ENCODE data around the gene RTP2.

DNA sequence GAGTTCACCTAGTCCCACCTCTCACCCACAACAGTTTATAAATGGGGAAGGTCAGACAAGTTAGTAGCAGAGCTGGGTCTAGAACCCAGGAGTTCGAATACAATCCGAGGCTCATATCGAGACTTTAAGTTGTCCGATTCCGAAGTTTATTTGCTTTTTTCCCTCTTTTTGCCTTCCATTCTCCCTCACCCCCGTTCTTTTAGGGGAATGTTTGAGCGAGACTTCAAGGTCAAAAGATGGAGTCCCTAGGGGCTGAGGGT lies 35.6 kb upstream of the RTP2 start:
- TF ChIP-seq, protein P1, sequence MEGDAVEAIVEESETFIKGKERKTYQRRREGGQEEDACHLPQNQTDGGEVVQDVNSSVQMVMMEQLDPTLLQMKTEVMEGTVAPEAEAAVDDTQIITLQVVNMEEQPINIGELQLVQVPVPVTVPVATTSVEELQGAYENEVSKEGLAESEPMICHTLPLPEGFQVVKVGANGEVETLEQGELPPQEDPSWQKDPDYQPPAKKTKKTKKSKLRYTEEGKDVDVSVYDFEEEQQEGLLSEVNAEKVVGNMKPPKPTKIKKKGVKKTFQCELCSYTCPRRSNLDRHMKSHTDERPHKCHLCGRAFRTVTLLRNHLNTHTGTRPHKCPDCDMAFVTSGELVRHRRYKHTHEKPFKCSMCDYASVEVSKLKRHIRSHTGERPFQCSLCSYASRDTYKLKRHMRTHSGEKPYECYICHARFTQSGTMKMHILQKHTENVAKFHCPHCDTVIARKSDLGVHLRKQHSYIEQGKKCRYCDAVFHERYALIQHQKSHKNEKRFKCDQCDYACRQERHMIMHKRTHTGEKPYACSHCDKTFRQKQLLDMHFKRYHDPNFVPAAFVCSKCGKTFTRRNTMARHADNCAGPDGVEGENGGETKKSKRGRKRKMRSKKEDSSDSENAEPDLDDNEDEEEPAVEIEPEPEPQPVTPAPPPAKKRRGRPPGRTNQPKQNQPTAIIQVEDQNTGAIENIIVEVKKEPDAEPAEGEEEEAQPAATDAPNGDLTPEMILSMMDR (IDR thresholded peaks at IDR 0.05; ENCODE audit: low read depth, low read length), result no peak
- no peak for TF ChIP-seq POLR2A (IDR thresholded peaks at IDR 0.05; ENCODE audit: extremely low read depth, insufficient read length)
